GM19452 (cell line): ENCODE data around the gene TMEM91.
"Not testable (repeated sequence)": the region's sequence is repeated elsewhere in the genome, so short reads cannot be mapped to it uniquely, and the experiment has no call there.

Source experiments
- ATAC-seq: cut with Tn5 transposase; IDR thresholded peaks from one replicate; pipeline ENCODE4 v1.9.1; 2021; ENCODE audit not compliant: unreplicated experiment

TMEM91 gene

DNA sequence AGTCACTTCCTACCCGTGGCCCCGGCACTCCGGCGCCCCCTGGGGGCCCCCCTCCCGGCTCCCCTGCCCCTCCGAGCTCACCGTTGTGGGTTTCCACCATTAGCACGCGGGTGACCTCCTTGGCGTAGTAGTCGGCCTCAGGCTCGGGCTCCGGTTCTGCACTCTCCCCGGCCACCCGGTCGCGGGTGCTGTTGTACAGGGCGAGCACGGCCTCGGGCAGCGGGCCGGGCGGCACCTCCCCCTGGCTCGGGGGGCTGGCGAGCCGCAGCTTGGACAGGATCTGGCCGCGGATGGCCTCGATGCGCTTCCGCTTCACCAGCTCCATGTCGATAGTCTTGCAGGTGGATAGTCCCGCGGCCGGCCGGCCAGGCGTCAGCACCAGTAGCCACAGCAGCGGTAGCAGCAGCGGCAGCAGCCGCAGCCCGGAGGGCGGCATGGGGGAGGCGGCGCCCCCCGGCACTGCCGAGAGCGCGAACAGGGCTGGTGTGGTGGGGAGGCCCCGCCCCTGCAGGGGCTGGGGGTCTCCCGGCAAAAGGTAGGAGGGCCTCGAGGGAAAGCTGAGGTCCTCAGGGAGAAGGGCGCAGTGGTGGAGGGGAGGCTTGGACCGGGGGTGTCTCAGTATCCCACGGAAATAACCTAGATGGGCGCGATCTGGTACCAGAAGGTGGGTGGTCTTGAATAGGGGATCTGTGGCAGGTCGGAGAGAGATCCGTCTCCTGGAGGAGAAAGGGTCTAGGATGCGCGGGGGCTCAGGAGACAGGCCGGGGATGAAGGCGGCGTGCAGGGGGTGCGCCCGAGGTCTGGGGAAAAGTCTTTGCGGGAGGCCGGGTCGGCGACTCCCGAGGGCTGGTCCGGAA is 23.5 kb upstream of the TMEM91 start:
- no peak for ATAC-seq

DNA sequence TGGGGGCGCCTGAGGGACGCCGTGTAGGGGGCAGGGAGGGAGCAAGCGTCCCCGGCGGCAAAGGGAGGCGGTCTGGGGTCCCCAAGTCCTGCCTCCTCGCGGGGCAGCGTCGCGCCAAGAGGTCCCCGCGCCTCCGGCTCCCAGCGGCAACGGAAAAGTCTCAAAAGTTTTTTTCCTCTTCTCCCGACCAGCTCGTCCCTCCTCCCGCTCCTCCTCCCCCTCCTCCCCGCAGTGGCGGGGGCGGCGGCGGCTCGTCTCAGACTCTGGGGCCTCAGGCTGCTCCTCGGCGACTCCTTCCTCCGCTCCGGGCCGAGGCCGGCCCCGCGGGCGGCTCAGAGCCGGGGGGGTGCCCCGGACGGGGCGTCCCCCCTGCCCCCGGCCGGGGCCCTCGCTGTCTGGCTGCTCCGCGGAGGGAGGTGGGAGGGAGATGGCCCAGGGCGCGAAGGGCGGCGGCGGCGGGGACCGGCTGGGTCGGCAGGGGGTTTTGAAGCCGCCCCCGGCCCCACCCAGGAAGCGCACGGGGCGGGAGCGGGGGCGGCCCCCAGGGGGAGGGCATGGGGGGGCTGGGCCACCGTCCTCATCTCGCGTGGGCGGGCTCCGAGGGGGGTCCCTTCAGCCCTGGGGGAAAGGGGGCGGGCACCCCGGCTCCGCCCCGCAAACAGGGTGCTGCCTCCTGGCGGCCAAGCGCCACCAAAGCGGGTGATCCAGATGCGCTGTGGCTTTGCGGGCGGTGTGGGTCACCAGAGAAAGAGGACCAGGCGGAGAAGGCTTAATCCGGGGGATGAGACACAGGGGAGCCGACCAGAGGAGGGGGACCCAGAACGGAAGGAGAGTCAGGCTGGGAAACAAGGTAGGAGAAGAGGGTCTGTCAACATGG is 22.6 kb upstream of the TMEM91 start, which contains the start of gene TGFB1:
TSS of gene TGFB1 (minus strand) at position 457 of the 877 bp plus-strand sequence. CDS start 878 bp downstream, outside the sequence.
- ATAC-seq = peak; percentile 40

DNA sequence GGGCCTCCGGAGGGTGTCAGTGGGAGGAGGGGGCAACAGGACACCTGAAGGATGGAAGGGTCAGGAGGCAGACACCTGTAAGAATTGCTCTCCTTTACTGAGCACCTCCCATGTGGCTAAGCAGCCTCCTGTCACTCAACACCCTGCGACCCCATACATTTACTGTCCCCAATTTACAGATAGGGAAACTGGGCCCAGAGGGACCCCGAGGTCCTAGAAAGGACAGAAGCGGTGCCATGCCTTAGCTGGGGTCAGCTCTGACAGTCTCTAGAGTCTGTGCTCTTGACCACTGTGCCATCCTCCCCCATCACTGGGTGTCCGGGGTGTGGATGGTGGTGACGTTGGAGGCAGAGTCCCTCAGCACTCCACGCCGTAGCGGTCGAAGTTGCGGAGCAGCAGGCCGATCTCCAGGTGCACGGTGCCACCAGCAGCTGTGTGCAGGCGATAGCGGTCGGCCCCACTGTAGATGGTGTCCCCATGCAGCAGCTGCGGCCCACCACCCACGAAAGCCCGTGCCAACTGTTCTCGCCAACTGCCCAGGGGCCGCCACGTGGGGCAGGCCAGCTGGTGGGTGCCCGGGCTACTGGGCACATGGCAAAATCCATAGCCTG is 21.9 kb upstream of the TMEM91 start:
- ATAC-seq = no peak

DNA sequence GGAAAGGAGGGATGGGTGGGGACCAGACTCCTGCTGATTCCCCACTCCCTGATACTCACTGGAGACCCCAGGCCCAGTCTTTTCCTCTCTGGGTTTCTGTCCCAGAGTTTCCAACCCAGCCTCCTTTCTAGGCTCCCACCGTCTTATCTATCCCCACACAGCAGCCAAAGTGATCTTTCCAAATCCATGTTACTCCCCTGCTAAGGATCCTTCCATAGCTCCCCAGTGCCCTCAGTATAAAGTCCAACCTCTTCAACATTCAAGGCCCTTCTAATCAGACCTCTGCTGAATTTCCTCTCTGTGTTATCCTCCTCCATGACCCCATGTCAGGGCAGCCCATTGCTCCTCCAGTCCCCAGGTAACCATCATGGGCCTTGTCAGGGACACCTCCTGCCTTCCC is 21.3 kb upstream of the TMEM91 start:
- ATAC-seq = no peak

DNA sequence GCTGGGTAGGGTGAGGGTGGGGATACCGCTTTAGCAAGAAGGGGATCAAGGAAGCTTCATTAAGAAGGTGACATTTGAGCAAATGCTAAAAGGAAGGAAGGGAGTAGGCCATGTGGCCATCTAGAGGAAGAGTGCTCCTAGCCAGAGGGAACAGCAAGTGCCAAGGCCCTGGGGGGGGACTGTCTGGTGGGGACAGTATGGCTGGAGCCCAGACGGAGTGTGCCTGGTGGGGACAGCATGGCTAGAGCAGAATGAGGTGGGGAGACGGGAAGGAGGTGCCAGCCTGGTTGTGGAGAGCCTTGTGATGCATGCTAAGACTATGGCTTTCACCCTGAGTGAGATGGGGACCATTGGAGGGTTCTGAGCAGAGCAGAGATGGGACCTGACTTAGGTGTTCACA is 20.5 kb upstream of the TMEM91 start:
- ATAC-seq = no peak

DNA sequence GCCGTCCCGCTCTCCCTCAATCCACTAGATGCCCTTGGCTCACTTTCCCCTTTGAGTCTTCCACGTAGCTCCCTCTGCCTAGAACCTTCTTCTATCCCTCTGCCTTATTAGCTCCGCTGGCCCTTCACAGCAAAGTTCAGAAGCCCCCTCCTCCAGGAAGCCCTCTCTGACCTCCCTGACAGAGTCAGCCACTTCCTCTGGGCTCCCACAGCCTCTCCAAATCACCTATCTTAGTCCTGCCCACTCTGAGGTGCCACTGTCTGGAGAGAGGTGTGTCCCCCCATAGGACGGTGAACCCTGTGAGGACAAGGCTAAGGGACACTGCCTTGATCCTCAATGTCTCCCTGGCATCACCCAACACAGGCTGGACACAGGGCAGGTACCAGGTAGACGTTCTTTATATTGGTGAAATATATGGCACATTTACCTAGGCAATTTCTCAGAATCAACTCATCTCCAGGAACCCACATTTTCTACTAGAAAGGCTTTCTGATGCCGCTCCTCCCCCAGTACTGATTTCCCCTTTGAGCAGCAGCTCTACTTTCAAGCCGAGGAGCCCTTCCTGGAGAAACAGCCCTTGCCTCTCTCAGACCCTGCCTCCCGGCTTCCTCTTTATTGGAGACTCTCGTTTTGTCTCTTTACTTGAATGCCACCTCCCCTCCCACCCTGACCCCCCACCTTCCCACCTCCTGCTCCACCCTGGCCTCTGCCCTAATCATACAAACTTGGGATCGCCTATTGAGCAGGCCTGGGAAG is 19.2 kb upstream of the TMEM91 start:
- ATAC-seq = no peak

DNA sequence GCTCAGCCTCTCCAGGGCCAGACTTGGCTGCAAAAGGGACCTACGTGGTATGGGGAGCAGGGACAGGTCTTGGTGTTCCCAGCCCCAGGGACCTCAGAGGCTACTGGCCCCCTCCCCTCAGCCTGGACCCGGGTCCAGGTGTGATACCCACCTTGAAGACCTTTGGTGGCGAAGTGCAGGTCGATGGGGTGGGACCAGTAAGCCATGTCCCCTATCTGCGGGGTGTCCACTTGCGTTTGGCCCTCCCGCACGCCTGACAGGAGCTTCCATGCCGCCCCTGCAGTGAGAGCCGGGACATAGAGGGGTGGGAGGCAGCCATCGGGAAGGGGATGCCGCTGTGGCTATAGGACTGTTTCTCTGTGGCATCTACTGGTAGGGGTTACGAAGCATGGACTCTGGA is 18.6 kb upstream of the TMEM91 start:
- no peak for ATAC-seq

DNA sequence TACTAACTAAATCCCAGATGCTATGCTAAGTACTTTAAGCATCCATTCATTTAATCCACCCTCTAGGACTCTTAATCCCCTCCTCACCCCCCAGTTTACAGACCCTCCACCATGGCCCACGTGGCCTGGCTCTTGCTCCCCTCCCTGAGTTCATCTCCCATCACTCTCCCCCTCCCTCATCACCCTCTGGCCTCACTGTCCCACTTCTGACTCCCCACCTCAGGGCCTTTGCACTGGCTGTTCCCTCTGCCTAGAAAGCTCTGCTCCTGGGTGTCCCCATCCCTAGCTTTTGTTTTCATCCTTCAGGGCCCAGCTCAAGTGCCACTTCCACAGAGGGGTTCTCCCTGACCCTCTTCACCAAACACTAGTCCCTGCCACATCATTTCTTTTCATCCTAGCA is 16.6 kb upstream of the TMEM91 start:
- no peak for ATAC-seq

DNA sequence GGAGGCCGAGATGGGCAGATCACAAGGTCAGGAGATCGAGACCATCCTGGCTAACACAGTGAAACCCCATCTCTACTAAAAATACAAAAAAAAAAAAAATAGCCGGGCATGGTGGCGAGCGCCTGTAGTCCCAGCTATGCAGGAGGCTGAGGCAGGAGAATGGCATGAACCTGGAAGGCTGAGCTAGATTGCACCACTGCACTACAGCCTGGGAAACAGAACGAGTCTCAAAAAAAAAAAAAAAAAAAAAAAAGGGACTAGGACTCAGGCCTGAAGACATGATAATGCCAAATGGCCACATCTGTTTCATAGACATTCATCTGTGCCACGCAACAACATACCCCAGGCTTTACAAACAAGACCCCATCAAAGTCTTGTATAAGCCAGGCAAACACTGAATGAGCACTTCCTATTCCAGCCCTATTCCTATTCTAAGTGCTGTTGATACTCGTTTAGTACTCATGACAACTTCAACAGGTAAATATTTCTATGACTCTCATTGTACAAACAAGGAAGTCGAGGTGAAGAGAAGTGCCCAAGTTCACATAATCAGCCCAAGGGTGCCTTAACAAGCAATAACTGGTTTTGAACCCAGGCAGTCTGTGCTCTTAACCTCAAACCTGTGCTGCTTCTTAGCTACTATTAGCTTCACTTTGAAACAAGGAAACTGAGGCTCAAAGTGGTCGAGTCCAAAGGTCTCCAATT is 14.0 kb upstream of the TMEM91 start:
- ATAC-seq = no peak

DNA sequence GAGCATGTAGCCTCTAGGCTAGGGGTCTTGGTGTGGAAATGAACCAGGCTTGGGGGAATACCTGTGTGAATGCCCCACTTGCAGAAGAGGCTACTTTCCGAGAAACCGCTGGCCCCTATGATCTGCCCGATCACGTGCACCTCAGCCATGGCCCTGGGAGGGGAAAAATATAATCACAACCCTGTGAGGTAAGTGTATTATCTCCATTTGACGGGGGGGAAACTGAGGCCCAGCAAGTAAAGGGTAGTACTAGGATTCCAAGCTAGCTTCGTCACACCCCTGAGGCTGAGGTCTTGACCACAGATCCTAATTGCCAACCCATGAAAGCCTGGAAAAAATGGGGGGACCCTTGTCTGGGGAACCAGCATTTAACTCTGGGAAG is 13.0 kb upstream of the TMEM91 start:
- ATAC-seq = no peak

DNA sequence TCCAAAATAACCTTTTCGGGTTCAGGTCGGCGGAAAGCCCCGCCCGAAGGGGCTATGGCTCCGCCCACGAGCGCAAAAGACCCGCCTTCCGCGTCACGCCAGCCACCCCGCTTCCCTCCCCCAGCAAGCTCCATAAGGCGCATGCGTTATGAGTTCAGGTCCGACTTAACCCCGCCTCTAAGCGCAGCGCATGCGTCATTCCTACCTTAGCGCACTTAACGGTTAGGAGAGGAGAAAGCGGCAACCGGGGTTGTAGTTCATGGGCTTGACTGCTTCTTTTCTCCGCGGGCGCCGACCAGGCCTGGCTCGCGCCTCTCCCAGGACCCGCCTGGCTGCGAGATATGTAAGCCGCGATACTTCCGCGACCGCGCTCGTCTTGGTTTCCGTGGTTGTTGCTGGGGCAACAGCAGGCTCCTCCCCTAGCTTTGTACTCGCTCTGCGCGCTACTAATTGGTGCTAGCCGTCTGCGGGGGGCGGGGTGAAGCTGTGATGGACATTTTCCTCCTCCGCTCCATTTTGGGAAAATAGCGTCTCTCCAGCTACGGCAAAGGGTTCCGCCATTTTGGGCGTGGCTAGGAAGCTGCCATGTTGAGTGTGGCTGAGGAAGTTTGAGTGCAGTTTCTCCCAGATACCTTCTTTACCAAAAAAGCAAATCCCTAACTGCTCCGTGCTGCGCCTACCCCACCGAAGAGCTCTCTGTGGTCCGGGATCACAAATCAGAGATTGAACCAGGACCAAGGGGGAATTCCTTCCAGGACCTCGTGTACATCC is 12.4 kb upstream of the TMEM91 start, which contains the start of gene B9D2:
TSS of gene B9D2 (minus strand) at position 397 of the 771 bp plus-strand sequence. CDS start 630 bp downstream, outside the sequence.
- ATAC-seq = peak; percentile 80

DNA sequence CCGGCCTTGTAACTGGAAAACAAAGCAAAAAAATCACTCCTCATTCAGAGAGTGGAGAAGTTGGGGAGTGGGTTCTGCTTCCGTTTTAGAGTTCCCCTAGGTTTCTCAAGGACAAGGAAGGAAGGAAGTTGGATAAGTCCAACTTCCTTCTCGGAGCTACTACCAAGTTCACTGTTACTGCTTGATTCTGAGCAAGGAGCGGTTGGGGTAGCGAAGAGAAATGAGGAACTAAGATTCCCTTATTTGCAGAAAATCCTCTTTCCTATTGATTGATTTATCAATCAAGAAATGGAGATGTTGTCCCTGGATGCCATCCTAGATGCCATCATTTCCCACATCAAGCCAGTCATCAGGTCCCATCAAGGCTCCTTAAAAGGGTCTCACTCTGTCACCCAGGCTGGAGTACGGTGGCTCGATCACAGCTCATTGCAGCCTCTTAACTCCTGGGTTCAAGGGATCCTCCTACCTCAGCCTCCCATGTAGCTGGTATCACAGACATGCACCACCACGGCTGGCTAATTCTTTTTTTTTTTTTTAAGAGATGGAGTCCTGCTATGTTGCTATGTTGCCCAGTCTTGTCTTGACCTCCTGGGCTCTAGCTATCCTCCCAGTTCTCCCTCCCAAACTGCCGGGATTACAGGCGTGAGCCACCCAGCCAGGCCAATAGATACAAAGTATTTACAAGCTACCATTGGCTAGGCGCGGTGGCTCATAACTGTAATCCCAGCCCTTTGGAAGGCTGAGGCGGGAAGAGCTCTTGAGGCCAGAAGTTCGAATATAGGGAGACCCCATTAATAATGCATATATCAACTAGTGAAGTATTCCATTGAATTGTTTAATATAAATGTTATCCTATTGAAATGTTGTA is 11.6 kb upstream of the TMEM91 start:
- ATAC-seq = no peak

DNA sequence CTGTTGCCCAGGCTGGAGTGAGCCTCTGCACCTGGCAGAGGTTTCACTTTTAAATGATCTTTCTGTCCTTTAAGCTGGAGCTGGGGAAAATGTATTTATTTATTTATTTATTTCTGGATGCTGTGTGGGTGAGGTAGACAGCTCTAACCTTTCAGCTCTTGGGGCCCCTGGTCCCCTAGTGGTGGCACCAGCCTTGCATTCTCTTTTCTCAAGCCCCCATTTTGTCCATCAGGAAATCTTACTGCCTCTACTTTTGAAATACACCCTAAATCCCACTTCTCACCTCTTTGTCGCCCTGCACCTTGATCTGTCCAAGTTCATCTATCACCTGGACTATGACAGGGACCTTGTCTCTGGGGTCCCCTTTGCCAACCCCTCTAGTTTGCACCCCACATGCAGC is 10.2 kb upstream of the TMEM91 start:
- ATAC-seq = no peak

DNA sequence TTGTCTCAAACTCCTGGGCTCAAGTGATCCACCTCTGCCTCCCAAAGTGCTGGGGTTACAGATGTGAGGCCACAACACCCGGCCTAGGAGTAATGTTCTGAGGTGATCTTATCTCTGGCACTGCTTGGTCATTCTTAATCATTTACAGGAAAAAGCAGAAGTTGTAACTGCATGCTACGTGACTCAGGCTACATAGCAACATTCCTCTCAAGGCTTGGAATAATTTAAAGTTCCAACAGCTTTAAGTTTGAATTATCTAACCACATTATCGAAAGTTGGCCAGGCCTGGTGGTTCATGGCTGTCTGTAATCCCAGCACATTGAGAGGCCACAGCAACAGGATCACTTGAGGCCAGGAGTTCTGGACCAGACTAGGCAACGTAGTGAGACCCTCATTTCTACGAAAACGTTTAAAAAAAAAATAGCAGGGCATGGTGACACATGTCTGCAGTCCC is 8.5 kb upstream of the TMEM91 start:
- ATAC-seq = no peak

DNA sequence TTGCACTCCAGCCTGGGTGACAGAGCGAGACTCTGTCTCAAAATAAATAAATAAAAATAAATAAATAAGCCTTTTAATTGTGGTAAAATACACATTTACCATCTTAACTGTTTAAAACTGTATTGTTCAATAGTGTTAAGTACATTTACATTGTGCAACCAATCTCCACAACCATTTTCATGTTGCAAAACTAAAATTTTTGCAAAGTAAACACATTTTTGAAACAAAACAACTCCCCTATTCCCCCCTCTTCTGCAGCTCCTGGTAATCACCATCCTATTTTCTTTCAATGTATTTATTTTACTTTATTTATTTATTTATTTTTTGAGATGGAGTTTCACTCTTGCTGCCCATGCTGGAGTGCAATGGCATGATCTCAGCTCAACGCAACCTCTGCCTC is 6.6 kb upstream of the TMEM91 start:
- no peak for ATAC-seq

DNA sequence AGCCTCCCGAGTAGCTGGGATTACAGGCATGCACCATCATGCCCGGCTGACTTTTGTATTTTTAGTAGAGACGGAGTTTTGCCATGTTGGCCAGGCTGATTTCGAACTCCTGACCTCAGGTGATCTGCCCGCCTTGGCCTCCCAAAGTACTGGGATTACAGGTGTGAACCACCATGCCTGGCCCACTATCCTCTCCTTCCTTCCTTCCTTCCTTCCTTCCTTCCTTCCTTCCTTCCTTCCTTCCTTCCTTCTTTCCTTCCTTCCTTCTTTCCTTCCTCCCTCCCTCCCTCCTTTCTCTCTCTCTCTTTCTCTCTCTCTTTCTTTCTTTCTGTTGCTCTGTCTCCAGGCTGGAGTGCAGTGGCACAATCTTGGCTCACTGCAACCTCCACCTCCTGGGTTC is 5.2 kb upstream of the TMEM91 start:
- ATAC-seq = not testable (repeated sequence)

DNA sequence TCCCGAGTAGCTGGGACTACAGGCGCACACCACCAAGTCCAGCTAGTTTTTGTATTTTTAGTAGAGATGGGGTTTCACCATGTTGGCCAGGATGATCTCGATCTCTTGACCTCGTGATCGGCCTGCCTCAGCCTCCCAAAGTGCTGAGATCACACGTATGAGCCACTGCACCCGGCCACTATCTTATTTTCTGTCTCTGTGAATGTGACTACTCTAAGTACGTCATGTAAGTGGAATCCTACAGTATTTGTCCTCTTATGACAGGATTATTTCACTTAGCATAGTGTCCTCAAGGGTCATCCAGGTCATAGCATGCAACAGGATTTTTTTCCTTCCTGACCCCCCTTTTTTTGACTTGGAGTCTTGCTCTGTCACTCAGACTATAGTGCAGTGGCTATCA is 4.8 kb upstream of the TMEM91 start:
- ATAC-seq = no peak

DNA sequence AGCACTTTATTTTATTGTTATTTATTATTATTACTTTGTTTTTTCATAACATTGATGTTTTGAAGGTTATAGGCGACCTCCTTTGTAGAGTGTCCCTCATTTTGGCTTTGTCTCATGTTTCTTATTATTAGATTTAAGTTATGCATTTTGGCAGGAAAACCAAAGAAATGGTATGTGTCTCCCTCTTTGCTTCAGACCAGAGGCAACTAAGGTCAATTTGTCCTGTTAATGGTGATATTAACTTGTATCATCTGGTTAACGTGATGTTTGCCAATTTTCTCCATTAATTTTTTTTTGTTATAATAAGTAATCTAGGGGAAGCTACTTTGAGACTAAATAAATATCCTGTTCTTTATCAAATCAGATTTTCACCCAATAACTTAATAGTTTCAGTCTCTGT is 3.8 kb upstream of the TMEM91 start:
- ATAC-seq = no peak
